A204.1 (cell line): ENCODE measurements around the gene OR52K1.
"Not testable (repeated sequence)": the region's sequence is repeated elsewhere in the genome, so short reads cannot be mapped to it uniquely, and the experiment has no call there.

Experiments
- FAIRE-seq: peaks from 2 replicates; lab custom pipeline; 2012; peaks lifted over from hg19 to GRCh38; lab: Jason Lieb, UNC

Gene OR52K1

DNA sequence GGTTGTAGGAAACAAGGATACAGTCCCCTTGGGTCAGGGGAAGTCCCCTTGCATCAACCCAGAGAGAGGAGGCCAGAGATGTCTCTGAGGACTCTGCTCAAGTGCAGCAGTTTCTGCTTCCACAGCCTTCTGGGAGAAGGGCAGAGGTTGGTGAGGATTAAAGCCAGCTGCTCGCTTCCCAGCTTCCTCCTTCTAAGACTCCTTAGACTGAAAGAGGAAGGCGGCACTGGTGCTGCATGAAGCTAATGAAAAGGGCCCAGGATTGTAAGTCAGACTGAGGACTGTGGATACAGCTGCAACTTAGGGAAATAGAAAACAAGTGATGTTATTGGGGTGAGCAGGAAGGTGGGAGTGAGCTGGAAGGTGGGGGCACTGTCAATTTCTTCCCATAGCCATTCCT, at the start of gene OR52K1:
Gene OR52K1 (plus strand): TSS at position 202 of the 400 bp plus-strand sequence. CDS start 6,255 bp downstream, outside the sequence.
- no peak for FAIRE-seq

DNA sequence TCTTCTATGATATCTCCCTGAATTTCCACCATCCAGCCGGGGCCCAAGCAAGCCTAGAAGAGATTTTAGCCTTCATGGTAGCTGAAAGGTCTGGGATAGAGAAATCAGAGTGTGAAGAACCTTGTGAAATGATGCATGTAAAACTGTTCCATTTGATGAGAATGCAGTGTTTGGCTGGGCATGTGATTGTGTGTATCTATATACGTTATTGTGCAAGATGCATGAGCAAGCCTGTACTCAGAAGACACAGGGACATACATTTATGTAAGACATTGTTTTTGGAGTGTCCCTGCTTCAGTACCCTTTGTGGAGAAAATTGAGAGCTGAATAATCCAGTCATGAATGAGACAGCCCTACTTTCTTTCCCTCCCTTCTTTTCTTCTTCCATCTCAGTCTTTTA, 48.6 kb upstream of the OR52K1 start:
- FAIRE-seq: no peak

DNA sequence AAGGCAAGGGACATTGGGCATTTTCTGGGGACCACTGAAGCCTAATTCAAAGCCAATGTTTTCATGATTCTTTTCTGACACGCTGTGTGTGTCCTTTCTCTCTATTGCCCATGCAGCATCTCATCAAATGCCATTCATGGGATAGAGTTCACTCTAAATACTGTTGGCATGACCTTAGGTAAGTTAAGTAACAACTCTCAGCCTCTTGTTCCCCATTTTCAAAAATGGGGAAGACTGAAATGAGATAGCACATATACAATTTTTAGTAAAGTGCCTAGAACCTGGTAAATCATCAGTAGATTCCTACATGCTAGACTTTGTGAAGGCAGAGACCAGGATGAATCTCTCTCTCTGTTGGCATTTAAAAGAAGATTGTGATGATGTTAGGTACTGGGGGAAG, 46.0 kb upstream of the OR52K1 start:
- no peak for FAIRE-seq

DNA sequence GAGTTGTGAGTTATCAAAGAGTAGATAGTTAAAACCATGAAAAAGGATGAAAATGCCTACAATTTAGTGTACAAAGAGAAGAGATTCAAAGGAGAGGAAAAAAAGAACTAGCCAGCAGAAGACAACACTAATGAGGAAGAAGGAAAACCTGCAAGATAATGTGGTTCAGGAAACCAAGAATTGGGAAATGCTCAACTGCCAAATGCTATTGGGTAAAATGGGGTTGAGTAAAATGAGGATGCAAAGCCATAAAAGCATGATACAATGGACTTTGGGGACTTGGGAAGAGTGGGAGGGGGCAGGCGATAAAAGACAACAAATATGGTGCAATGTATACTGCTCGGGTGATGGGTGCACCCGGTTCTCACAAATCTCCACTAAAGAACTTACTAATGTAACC, 40.9 kb upstream of the OR52K1 start:
- no peak for FAIRE-seq

DNA sequence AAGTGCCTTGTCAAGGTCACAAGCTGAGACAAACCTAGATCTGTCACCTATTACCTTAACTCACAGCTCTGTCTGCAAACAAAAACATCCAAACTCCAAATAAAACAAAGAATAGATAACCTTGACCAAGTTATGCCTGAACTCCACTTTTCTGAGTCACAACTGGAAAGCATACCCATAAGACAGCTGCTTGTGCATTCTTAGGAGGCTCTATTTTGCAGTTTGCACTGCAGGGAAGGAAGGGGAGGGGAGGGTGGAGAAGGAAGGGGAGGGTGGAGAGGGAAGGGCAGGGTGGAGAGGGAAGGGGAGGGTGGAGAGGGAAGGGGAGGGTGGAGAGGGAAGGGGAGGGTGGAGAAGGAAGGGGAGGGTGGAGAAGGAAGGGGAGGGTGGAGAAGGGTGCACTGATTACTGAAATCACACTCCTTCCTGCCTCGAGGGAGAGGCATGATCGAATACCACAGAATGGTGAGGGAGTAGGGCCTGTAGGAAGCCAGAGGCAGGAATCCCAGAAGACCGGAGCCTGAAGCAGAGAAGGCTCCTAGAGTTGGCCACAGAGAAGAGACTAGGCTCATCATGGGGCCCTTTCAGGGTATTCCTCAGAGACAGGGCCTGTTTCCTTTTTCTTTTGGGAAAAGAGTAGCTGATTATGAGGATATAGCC, 39.1 kb upstream of the OR52K1 start:
- FAIRE-seq: no peak

DNA sequence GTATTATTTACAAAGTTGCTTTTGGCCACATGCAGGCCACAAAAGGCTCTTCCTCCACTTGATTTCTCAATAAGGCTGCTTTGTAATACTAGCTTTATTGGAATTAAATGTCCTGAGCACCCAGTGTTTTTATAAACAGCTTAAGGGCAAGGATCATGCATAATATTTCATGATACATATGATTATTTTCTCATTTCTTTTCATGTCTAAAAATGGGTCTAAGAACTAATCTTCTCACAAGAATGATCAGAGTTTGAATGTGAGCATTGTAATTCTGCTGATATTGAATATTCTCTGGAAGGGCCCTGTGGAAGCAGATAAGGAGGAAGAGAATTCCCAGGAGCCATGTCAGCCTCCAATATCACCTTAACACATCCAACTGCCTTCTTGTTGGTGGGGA, 33.5 kb upstream of the OR52K1 start, which contains the start of gene OR52K2:
Gene OR52K2 (plus strand): TSS at position 301 of the 400 bp plus-strand sequence. CDS start 45 bp downstream, at position 346.
- FAIRE-seq: no peak

DNA sequence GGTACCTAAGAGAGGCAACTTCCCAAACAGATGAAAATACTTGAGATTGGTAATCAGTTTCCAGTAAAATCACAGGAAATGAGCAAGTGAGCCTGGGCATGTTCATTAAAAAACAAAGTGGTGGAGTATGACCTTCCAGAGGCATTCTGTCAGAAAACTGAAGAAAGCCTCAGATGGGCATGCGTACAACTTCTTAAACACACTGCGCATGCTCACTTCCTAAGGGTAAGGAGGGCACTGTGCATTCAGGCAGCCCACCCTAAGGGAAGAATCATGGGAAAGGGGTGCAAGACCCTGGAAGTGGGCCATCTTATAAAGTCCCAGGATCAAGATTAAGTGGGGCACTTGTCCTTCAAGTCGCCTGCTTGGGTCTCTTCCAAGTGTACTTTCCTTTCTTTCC, 29.3 kb upstream of the OR52K1 start:
- no peak for FAIRE-seq

DNA sequence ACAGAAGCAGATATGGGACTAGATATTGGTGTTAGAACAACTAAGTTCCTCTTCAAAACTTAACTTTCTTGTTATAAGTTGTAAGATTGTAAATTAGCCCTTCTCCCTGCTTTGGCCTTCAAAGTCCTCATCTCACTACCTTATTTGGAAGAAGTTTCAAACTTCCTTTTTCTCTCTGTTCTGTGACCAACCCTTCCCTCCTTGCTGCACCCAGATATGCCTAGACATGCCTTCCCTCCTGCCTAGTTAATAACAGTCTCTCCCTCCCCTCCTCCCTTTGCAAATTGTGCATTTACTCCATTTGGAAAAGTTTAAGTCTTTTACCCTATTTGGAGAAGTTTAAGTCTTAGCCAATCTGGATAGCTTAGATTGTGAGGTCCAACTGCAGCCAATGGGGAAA, 28.4 kb upstream of the OR52K1 start:
- no peak for FAIRE-seq

DNA sequence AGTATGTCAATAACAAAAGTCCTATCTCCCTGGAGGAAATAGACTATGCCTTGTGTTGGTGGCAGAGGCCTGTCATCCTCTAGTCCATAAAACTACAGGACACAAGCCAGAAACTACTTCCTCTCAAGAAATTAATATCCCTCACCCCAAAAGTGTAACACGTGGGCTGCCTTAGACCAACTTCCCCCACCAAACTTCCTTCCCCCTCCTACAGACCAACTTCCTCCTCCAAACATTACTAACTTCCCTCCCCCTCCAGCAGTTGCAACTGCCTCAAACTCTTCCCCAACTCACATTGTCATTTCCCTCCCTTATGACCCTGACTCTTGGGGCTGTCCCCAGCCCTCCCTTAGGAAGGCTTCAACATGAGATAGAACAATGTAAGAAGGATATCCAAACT, 27.0 kb upstream of the OR52K1 start:
- no peak for FAIRE-seq

DNA sequence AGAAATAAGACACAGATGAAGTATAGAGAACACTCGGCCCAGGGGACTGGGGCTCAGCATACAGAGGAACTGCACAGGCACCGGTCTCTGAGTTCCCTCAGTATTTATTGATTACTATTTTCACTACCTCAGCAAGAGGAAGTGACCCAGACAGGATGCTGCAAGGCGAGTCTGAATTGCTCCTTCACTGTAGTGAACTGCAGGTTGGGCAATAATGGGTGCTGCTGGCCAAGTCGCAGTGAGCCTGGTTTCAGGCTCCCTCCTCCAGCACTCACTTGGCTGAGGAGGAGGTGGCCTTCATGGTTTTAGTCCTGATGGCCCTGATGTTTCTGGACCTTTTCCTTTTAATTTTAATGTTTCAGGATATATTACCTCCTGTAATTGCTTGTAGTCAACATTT, 22.9 kb upstream of the OR52K1 start:
- no peak for FAIRE-seq

DNA sequence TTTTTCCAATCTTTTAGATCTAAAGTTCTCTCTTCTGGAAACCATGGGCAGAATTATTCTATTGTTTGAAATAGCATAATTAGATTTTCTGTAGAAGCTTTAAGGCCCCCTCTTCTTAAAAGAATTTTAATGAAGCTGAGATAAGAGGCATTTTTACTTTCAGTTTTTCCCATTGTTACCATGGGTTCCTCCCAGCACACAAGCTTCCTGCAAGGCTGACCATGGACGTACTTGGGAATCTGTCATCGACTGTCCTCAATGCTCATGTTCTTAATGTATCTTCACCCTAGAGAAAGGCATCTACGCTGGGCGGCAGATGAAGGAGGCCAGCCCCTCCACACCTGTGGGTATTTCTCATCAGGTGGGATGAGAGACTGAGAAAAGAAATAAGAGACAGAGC, 22.3 kb upstream of the OR52K1 start:
- FAIRE-seq: no peak

DNA sequence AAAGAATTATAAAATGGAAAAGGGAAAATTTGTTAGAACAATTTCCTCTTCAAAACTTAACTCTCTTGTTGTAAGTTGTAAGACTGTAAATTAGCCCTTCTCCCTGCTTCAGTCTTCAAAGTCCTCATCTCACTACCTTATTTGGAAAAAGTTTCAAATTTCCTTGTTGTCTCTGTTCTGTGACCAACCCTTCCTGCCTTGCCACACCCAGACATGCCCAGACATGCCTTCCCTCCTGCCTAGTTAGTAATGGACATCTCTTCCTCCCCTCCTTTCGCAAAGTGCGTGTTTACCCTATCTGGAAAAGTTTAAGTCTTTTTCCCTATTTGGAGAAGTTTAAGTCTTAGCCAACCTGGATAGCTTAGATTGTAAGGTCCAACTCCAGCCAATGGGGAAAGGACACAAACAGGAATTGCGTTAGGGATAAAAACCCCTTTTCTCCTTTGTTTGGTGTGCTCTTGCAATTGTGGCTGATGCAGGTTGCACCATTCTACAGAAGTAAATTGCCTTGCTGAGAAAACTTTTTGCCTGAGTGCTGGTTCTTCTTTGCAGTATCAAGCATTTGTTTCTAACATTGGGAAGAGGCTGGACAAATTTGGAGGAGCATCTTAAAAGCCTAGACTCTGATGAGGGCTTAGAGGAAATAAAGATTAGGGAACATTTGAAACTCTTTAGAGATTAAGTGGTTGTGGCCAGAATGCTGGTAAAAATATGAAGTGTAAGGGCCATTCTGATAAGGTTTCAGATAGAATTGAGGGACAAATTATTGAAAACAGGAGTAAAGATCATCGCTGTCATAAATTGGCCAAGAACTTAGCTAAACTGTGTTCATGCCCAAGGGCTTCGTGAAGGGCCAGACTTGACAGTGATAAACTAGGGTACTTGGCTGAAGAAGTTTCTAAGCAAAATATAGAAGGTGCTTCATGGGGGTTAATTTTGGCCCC, 18.0 kb upstream of the OR52K1 start:
- no peak for FAIRE-seq

DNA sequence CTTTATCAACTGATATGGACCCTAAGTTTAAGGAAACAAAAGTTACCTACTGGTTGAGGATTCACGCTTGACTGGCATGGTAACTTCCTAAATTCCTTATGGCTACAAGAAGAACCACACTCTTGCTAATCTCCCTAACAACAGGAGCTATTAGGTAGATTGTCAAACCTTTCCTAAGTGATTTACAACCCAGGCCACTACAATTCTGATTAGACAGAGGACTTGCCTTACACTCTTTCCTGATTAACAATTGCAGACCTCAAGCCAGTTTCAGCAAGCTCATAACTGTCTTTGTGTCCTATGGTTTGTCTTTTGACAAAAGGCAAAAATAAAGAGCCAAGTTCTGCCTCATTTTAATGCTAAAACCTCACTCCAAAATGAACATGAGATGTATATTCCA, 17.0 kb upstream of the OR52K1 start:
- FAIRE-seq: no peak

DNA sequence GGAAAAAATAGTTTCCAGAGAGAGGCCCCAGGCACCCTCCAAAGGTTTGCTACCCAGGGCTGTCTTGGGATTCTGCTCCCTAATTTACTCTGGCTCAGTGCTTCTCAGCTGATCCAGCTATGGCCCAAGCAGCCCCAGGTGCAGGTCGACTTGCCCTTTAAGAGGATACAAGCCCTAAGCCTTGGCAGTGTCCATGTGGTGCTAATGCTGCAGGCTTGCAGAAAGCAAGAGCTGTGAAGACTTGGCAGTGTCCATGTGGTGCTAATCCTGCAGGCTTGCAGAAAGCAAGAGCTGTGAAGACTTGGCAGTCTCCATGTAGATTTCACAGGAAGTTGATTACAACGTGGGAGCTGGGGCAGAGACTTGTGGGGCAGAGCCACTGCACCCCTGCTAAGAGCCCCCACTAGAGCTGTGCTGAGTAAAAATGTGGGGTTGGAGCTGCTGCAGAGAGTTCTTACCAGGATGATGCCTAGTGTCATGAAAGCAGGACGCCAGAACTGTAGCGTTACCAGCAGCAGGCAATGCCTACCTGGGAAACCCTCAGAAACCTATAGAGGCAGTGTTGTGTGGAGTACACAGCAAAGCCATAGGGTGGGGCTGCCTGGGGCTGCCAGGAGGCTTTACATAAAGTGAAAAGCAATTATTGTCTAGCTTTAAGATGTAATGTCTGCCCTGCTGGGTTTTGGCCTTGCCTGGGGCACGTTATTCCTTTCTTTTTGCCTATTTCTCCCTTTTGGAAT, 16.1 kb upstream of the OR52K1 start:
- FAIRE-seq: no peak

DNA sequence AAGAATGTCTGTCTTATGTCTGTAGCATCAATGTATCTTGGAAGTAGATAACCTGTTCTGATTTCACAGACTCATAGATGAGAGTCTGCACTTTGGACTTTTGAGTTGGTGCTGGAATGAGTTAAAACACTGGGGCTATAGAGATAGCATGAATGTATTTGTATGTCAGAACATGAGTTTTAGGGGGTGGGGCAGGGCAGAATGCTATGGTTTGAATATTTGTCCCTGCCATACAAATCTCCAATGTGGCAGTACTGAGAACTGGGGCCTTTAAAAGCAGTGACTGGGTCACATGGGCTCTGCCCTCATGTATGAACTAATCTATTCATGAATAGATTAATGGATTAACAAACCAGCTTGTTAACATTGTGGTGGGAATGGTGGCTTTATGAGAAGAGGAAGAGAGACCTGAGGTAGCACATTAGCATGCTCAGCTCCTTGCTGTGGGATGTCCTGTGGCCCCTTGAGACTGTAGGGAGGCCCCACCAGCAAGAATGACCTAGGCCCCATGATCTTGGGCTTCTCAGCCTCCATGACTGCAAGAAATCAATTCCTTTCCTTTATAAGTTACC, 15.5 kb upstream of the OR52K1 start:
- no peak for FAIRE-seq

DNA sequence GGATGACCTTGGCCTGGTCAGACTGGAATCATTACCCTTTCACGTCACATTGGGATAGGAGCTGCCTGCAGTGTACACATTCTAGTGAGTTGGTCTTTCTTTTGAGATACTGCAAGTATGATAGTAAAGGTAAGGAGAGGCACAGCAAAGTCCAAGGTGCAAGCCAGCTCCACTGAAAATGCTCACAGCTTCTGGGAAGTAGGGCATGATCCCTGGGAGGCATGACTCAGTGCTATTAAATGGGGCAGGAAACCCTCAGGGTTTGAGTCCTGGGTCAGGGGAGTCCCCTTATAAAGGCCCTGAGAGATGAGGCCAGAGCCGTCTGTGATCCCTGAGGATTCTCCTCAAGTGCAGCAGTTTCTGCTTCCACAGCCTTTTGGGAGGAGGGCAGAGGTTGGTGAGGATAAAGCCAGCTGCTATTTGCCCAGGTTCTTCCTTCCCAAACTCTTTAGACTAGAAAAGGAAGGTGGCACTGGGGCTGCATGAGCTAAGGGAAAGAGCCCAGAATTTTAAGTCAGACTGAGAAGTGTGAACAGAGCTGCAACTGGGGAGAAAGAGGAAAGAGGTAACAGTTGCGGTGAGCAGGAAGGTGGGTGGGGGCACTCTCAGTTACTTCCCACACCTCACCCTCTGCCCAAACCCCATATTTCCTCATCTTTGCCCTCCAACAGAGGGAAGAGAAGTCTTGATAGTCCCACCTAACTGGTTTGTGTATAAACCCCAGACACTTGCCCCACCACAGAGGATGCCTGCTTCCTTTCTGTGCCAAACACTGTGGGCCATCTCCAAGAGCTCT, 14.4 kb upstream of the OR52K1 start:
- no peak for FAIRE-seq

DNA sequence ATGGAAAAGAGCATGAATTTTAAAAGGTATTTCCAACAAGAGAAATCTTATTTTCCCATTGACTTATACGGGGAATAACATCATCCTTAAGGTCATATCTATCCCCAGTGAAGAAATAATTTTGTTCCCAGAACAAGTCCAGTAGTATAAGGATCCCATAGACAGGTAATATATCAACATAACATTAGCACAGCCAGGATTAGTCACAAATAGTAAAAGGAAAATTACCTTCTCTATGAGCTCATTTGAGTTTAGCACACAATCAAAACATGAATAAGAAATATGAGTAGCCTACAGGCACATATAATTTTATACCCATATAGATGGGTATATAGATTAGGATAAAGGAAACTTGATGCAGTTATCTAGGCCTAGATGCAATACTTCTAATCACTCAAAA, 2.8 kb upstream of the OR52K1 start:
- no peak for FAIRE-seq

DNA sequence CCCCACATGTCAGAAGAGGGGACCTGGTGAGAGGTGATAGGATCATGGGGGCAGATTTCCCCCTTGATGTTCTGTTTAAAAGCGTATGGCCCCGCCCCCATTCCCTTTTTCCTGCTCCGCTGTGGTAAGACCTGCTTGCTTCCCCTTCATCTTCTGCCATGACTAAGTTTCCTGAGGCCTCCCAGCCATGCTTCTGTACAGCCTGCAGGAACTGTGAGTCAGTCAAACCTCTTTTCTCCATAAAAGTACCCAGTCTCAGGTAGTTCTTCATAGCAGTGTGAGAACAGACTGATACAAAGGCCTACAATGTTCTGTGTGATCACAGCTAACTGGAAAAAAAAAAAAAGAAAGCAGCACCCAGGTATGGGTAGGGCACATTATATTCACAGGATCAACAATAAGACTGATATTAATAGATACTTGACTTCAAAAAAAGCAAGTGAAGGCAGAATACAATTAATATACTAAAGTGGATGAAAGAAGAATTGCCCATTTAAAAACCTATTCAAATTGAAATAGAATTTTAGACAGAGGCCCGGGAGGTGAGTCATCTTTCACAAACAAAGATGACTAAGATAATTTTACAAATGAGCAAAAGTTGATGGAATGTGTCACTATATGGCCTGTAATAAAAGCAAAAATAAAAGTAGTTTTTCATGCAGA, 1.7 kb upstream of the OR52K1 start:
- no peak for FAIRE-seq

DNA sequence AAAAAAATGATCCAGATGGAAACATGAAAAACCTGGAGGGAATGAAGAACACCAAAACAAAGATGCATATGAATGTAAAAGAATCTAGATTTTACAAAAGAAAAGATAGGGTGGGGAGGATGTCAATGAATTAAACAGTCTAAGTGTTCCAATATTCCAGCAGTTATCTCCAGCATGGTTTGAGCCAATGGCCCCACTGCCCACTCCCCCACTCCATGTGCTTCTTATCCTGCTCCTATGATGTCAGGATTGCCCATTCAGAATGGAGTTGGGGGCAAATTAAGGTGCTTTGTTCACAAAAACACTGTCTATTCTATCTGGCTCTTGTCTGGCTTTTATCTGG, 1.2 kb upstream of the OR52K1 start:
- no peak for FAIRE-seq

DNA sequence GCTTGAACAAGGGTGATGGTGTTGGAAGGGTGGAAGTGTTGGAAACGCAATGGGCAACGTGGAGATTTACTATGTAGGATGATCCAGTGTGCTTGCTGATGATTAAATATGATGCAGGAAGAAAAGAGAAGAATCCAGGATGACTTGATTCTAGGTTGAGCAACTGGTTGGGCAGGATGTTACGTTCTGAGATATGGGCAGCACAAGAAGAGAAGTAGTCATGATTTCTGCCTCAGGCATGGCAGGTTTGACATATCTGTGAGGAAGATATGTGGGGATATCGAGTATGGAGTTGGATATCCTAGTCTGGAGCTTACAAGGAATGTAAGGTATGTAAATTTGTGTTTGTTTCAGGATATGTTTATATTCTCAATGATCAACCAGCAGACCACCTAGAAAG, 1.9 kb downstream of the OR52K1 start:
- FAIRE-seq: no peak

DNA sequence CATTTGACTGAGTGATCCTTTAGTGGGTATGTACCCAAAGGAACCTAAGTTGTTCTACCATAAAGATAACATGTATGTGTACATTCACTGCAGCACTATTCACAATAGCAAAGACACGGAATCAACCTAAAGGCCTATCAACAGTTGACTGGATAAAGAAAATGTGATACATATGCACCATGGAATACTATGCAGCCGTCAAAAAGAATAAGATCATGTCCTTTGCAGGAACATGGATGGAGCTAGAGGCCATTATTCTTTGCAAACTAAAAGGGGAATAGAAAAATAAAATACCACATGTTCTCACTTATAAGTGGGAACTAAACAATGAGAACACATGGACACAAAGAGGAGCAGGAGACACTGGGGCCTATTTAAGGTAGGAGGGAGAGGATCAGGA, 9.0 kb downstream of the OR52K1 start:
- FAIRE-seq: not testable (repeated sequence)
